Stimulated activated CD4-positive, alpha-beta T cell treated with anti-CD3 and anti-CD28 coated beads, Interleukin-1b, Interleukin-23, amount 100 ng/mL, for 24 hours (primary cell): ENCODE data around the gene STK10.

Experiments
- DNase-seq, 4 experiments: peaks; one replicate each; pipeline ENCODE4 v3.0.0-alpha.2; 2020; ENCODE audit warnings: low read depth in 4 of 4, low spot score in 1 of 4

The STK10 gene

DNA sequence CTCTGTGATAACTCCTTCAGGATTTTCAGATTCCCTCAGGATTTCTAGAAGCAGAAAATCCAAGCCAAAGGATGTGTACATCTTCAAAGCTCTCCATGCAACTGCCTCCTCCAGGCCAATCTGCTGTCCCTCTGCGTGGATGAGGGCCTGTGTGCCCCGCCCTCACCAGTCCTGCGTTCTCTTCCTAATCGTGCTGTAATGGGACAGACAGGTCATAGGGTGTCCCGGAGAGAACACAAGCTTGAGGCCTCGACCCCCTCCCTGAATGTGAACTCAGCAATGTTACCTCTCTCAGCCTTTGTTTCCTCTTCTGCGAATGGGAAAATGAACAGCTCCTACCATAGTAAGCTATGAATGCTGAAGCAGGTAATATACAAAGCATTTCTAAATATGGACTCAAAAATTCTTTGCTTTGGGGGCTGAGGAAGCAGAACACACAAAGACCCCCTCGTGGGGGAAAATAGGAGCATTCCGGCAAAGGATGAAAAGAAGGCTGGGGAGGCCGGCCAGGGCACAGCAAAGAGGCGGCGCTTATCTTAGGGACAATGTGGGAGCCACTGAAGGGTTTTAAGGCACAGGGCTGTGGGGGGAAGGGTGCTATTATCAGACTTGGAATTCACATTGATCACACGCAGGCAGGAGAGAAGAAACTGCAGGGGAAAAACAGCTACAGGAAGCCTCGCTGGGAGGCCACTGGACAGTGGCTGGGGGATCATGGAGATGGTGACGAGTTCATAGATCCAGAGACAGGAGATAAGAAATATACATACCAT is 124.4 kb downstream of the STK10 start:
- no peak for DNase-seq

DNA sequence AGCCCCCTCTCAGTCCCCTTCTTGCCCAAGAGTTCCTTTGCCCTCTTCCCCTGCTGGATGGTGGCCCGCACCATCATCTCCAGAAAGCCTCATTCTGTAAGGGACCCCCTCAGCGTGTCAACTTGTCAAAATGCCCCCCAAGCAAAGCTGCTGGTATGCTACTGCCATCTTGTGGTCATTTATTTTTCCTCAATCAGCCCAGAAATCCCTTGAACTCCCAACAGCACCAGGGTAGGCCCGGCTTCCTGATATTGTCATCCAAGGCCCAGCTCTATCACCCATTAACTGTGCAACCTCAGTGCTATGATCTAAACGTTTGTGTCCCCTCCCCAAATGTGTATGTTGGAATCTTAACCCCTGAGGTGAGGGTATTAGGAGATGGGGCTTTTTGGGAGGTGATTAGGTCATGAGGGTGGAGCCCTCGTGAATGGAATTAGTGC is 128.3 kb downstream of the STK10 start:
- no peak for DNase-seq

DNA sequence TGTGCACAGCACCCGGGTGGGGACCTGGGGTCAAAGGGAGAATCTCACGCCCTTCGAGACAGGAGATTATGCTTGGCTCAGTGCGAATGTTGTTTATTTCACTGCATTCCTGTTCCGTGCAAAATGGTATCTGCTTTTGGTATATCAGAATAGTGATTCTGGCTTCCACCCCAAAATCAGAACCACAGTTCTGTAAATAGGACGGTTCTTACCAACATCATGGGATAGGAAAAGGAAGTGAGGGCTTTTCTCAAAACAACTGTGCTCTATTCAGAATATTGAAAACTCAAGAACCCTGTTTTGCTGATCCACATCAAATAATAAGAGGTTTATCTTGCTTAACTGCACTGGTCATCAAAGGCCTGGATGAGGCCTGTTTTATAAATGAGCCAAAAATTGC is 129.9 kb downstream of the STK10 start:
- DNase-seq, result no peak

DNA sequence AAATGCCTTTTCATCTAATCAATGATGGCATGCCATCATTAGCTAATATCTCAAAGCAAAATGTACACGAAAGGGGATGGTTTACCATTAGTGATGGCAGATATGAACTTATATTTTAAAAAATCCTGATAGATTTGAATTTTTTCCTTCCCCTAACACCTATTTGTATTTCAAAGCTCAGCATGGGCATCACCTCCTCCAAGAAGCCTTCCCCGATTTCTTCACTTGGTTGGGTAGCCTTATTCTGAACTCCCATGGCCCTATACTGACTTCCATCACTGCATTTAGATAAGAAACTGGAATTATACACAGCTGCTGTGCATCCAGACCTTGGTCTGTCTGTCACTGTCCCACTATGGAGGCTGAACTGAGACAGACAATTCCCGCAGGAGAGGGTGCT is 132.0 kb downstream of the STK10 start:
- DNase-seq, result no peak

DNA sequence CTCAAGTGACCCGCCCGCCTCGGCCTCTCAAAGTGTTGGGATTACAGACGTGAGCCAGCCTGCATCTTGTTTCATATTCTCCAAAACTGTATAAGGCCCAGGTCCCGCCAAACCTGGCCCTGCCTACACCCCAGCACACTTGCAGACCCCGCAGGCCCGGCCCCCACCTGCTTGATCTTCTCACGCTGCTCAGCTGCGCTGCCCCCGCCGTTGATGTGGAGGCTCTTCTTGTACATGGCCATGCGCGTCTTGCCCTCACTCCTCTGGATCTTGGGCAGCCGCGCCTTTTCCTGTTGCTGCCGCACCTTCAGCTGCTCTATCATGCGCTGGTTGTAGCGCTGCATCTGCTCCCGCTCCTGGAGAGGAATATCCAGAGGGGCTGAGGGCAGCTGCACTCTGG is 132.6 kb downstream of the STK10 start:
- DNase-seq, result no peak

DNA sequence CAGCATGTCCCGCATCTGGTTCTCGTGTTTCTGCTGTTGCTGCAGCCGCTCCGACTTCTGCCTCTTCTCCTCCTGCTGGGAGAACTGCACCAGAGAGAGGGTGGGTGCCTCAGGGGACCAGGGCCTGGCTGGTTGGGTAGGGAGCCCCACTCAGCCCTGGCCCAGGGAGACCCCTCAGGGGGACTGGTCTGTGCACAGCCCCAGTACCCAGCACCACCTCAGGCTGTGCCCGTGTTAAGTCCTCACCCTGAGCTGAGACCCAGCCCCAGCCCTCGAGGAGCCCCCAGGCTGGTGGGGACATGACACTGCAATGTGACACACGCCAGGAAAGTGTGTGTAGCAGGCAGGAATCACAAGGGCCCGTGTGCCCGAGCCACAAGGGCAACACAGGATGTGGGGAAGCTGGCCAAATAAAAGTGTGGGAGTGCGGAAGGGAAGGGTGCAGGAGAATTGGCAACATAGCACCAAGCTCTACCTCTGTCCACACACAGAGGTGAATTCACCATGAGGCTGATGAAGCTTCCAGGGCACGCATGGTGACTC is 133.3 kb downstream of the STK10 start:
- no peak for DNase-seq

DNA sequence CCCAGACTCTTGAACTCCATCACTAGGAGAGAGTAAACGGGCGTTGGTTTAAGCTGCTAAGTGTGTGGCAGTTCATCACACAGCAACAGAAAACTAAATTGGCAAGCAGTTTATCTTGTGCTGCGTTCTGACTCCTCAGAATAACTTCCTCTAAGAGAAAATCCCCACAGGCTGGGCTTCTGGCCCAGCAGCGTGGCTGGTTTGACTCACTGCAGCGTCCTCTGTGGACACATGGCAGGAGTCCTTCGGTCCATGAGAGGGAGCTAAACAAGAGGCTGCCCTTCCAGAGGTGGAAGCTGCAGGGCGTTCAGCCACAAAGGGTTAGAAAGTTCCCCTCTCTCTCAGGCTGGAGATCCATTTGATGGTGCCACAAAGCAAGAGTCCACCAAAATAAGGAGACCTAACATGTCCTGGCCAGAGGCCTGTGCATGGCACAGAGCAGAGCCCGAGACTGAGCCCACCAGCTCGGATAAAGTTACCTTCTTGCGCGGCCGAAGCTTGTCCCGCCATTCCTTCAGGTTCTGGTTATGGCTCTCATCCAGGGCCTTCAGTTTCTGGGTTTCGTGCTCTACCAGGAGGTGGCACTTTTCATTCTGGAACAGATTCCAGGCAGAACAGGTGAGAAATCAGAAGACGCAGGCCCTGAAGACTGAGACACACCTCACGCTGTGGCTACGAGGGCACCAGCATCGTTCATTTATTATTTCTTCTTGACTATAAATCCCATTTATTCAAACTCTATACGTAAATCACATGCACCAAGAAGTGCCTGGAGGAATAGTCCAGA is 135.4 kb downstream of the STK10 start:
- no peak for DNase-seq

DNA sequence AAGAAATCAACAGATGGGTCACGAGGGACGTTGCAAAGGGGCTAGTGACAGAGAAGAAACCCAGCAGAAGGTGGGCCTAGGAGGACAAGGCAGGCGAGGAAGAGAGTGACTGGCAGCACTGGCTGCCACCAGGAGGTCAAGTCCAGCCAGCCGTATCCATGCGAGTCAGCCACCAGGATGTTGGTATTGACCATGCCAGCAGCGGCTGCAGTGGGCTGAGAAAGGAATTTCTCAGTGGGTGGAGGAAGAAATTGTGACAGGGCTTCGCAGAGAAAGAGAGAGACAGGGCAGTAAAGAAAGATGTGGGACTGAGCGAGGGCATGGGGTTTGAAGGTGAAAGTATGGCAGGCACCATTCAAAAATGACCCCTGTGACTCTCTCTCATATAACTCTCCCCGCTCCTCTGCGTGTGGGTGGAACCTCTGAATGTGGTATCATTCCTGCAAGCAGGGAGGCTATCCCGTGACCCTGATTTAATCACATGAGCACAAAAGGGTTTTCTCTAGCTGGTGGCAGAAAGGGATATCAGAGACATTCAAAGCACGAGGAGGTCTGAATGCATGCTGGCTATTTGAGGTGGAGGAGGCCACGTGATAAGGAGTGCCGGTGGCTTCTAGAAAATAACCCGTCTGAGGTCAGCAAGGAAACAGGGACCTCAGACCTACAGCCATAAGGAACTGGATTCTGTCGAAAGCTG is 136.2 kb downstream of the STK10 start:
- DNase-seq, result no peak

DNA sequence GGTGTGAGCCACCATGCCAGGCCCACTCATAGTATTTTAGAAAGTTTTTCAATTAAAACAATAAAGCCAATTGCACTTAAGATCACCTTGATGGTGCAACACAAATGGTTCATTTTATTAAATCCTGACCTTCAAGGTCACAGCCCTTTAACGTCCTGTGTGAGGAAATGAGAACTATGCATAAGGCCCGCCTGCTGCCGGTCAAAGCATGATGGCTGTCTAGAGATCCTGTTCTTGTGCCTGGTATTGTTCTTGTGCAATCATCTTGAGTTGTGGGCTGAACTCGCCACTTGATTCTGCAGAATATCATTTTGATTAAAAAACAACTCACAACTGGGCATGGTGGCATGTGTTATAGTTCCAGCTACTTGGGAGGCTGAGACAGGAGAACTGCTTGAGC is 137.9 kb downstream of the STK10 start:
- no peak for DNase-seq

DNA sequence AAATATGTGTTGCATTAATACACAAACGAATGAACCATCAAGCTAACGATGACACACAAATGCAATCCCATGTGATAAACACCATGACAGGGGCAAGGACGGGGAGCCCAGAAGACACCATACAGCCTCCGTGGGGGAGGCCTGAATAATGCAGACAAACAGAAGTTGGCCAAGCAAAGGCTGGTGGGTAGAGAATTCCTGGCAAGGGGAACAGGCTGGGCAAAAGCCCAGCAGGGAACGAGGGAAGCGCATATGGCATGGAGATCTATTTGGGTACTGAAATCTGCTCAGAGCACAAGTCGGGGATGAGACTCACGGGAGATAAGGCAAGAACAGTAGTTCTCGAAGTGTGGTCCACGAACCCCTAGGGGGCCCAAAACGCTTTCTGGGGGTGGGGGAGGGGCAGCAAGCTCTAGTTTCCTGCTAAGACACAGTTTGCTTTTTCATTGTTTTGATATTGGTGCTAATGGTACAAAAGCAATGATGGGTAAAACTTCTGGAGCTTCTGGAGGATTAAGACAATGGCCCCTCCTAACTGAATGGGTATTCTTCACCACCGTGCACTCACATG is 138.7 kb downstream of the STK10 start:
- DNase-seq, result no peak

DNA sequence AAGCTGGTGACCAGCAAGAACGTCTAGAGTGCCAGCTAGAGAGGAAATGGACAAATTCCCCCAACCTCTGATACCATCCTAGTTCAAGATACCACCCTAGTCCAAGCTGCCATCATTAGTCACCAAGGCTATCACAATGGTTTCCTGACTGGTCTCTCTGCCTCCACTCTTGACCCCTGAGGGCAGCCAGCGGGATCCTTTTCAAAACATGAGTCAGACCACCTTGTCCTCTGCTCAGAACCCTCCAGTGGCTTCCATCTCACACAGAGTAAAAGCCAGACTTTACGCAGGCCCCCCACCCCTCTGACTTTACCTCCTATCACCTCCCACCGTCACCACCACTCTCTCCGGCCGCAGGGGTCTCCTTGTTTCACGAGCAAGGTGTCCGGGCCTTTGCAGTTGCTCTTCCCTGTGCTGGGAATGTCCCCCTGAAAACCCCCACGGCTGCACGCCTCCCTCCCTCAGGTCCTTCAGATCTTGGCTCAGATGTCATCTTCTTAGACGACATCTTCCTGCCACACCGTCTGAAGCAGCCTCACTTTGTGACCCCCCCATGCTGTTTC is 139.4 kb downstream of the STK10 start:
- DNase-seq, result no peak

DNA sequence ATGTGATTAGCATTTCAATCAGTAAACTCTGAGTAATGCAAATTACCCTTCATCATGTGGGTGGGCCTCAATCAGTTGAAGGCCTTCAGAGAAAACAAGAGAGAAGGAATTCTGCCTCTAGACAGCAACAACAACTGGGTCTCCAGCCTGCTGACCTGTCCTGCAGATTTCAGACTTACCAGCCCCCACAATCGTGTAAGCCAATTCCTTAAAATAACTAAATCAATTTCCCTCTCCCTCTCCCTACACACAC is 139.9 kb downstream of the STK10 start:
- DNase-seq, result no peak

DNA sequence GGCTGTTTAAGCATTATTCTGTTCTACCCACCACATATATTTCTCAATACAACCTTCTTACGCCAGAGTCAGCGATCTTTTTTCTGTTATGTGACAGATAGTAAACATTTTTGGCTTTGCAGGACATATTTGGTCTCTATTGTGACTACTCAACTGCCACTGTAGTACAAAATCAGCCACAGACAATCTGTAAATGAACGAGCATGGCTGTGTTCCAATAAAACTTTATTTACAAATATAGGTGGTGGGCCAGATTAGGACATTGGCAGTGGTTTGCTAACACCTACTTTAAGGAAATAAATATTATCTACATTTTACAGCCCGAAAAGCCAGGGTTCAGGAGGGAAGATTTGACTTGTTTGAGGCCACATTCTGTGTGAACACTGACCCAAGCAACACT is 141.4 kb downstream of the STK10 start:
- DNase-seq, result no peak

DNA sequence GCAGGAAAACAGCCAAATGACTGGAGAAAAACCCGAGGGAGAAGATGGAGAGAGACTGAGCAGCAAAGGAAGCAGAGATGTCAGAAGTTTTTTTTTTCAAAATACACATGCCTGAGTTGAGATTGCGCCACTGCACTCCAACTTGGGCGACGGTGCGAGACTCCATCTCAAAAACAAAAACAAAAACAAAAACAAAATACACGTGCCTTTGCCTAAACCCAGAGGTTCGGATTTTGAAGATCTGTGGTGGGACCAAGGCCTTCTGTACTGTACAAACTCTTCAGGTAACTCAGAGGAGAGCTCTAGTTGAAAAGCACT is 142.8 kb downstream of the STK10 start:
- no peak for DNase-seq

DNA sequence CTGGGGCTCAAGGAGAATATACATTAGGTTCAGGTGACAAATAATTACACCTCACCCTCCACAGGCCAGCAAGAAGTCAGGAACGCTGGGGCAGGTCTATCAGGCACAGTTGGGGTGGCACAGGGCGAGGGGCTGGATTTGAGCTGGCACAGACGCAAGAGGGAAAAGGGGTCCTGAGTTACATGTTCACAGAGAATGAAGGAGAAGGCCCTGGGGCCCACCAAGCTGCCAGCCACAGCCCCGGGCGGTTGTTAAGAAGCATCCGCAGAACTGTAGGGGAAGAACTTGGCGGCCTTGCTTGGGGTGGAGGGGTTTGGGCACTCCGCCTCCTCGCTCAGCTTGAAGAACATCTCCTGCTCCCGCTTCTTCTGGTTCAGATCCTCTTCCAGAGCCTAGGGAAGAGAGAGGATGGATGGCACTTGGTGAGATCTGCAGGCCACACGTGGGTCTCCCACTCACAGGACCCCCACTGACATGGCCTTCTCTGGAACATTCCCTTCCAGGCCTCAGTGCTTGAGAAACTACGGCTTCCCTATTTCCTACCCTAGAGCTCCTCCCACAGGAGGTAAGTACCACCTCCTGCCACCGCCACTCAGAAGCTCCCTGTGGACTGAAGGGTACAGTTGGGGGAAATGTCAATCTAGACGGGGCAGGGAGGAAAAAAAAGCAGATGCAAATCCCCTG is 143.3 kb downstream of the STK10 start:
- no peak for DNase-seq

DNA sequence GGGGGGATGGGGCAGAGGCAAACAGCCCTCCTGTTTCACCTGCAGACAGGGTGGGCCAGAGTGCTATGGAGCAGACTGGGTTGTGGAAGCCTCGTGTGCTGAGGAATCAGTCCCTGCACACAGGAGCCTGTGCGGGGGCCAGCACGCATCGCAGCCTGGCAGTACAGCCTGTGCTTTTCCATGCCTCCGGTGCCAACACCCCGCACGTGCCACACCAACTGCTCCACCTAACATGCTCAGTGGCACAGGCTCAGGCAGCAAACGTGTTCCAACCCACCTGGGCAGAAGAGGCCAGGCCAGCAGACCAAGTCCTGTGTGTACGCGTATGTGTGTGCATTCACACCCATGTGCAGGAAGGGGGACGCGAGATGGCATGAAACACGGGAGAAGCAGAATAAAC is 144.2 kb downstream of the STK10 start:
- no peak for DNase-seq

DNA sequence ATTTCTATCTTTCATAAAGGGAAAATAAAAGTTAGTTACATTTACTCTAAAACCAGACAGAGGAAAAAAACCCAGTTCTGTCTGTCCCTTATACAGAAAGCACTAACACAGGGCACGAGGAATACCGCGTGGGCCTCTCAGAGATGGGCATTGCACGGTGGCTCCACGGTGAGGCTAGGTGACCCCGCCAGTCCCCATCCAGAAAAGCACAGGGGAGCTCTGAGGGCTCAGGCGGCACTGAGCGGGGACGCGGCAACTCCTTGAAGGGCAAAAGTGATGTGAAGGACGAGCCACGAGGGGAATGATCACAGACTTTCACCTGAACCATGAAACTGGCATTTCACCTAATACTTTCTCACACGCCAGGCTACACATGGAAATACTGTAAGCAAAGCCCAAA is 145.8 kb downstream of the STK10 start:
- DNase-seq, result no peak

DNA sequence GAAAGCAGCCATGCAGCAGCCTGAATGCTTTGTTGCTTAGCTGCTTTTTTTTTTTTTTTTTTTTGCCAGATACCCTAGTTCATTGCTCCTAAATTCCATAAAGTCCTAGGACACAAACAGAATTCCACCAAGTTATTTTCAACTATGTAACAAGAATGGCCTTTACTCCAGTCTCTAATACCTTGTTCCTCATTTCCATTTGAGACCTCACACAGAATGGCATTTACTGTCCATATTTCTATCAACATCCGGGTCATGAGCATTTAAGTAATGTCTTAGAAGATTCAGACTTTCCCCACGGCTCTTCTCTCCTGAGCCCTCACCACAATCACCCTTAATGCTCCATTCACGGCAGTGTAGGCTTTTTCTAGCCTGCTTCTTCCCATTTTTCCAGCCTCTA is 149.9 kb downstream of the STK10 start:
- no peak for DNase-seq

DNA sequence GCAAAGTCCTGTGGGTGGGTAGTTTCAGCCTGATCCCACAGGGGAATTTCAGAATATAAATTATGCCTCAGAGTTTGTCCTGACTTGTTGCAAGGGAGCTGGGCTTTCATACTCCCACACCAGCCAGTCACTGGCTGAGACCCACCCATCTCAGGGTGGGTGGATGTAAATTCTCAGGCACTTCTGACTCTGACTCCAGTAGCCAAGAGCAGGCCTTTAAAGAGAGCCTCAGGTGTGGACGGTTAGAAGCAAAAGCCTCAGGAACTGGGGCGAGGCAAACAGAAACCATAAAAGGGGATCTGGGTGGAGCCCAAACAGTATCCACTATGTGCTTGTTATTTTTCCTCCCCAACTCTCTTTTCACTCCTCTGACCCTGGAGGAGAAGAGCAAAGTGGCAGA is 153.0 kb downstream of the STK10 start:
- no peak for DNase-seq

DNA sequence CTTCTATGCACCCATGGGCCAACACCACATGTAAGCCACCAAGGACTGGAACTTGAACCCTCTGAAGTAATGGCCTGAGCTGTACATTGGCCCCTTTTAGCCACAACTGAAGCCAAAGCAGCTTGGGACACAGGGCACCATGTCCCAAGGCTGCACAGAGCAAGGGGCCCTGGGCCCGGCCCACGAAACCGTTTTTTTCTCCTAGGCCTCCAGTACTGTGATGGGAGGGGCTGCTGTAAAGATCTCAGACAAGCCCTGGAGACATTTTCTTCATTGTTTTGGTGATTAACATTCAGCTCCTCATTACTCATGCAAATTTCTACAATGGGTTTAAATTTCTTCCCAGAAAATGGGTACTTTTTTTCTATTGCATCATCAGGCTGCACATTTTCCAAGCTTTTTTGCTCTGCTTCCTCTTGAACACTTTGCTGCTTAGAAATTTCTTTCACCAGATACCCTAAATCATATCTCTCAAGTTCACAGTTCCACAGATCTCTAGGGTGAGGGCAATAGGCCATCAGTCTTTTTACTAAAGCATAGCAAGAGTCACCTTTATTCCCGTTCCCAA is 156.0 kb downstream of the STK10 start:
- DNase-seq, result no peak

DNA sequence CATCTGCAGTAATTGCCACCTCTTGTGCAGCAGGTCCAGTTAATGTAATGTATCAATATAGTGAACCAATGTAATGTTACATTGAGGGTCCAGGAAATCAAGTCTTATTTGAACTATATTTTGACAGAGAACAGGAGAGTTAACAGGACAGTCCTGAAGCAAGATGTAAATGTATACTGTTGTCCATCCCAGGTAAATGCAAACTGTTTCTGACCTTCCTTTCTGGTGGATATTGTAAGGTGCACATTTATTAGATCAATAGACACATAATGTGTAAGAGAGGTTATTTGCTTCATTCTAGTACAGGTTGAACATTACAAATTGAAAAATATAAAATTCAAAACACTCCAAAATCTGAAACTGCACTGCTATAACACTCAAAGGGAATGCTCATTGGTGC is 158.1 kb downstream of the STK10 start:
- DNase-seq, result no peak
